ENCODE data around the gene THAP2.

Gene THAP2

GRCh38 chr12:71642264-71642663 is 21.8 kb upstream of the THAP2 start:
- Histone ChIP-seq H3K9me3 (ENCODE audit: insufficient read depth, low read depth, low read length) (no peaks in the 10 kb centered on the region), H3K27me3 (ENCODE audit: insufficient read depth, low read length) (no peaks in the 10 kb centered on the region), H3K4me3 (ENCODE audit: low read length) (no peak overlapping the region), H3K4me1 (ENCODE audit: insufficient read depth, low read length) (no peaks in the 10 kb centered on the region), H3K27ac (ENCODE audit: low read depth, low read length) (no peak overlapping the region), H3K36me3 (ENCODE audit: insufficient read depth, low read length) (peaks cover 98% of the 10 kb centered on the region), H3K9ac (ENCODE audit: low read depth, low read length) (no peak overlapping the region)
- 97% methylated on average over 1 of the region's 2 CpGs for WGBS

- Histone ChIP-seq H3K9me3 (ENCODE audit: insufficient read depth, low read depth, low read length) (no peaks in the 10 kb centered on the region), H3K36me3 (ENCODE audit: insufficient read depth, low read length) (peaks cover 95% of the 10 kb centered on the region), H3K27ac (ENCODE audit: low read depth, low read length) (no peak overlapping the region), H3K4me1 (ENCODE audit: insufficient read depth, low read length) (no peaks in the 10 kb centered on the region), H3K4me3 (ENCODE audit: low read length) (no peak overlapping the region), H3K27me3 (ENCODE audit: insufficient read depth, low read length) (no peaks in the 10 kb centered on the region), H3K9ac (ENCODE audit: low read depth, low read length) (no peak overlapping the region)
- 97% methylated on average over 3 of the region's 3 CpGs for WGBS
Measured at GRCh38 chr12:71645268-71645667, 18.8 kb upstream of the THAP2 start.

GRCh38 chr12:71646512-71646911 is 17.6 kb upstream of the THAP2 start:
- 95% methylated on average over 3 of the region's 3 CpGs for WGBS
- peaks cover 94% of the 10 kb centered on the region for H3K36me3 ChIP-seq (ENCODE audit: insufficient read depth, low read length)
- H3K27ac ChIP-seq (ENCODE audit: low read depth, low read length): no peak overlapping the region
- no peak overlapping the region for H3K9ac ChIP-seq (ENCODE audit: low read depth, low read length)
- no peaks in the 10 kb centered on the region for H3K4me1 ChIP-seq (ENCODE audit: insufficient read depth, low read length)
- H3K27me3 ChIP-seq (ENCODE audit: insufficient read depth, low read length): no peaks in the 10 kb centered on the region
- no peaks in the 10 kb centered on the region for H3K9me3 ChIP-seq (ENCODE audit: insufficient read depth, low read depth, low read length)
- H3K4me3 ChIP-seq (ENCODE audit: low read length): no peak overlapping the region

GRCh38 chr12:71648537-71648936 is 15.6 kb upstream of the THAP2 start:
- Histone ChIP-seq H3K4me3 (ENCODE audit: low read length) (no peak overlapping the region), H3K9me3 (ENCODE audit: insufficient read depth, low read depth, low read length) (peaks cover 7% of the 10 kb centered on the region; the same call in 1 of the 2 replicates), H3K9ac (ENCODE audit: low read depth, low read length) (no peak overlapping the region), H3K27ac (ENCODE audit: low read depth, low read length) (no peak overlapping the region), H3K27me3 (ENCODE audit: insufficient read depth, low read length) (no peaks in the 10 kb centered on the region), H3K4me1 (ENCODE audit: insufficient read depth, low read length) (no peaks in the 10 kb centered on the region), H3K36me3 (ENCODE audit: insufficient read depth, low read length) (peaks cover 93% of the 10 kb centered on the region)
- 94% methylated on average over 4 of the region's 4 CpGs for WGBS

DNA sequence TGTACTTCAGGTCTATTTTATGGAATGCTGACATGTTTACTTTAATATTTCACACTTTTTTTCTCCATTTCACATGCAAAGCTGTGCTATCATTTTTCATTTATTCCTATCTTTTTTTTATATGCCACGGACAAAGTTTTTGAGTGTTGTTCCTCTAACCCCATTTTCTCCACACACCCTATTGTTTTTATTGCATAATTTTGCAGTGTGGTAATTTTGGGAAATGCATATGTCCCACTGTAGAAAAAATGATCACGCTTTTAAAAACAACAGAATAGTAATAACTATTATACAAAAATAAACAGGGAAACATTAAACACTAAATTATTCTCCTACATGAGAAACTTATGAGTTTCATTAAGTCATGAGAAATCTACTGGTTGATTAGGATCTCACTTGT is 14.7 kb upstream of the THAP2 start:
- Histone ChIP-seq H3K36me3 (ENCODE audit: insufficient read depth, low read length) (peaks cover 93% of the 10 kb centered on the region), H3K9ac (ENCODE audit: low read depth, low read length) (no peak overlapping the region), H3K4me3 (ENCODE audit: low read length) (no peak overlapping the region), H3K4me1 (ENCODE audit: insufficient read depth, low read length) (no peaks in the 10 kb centered on the region), H3K9me3 (ENCODE audit: insufficient read depth, low read depth, low read length) (peaks cover 15% of the 10 kb centered on the region; the same call in 1 of the 2 replicates), H3K27me3 (ENCODE audit: insufficient read depth, low read length) (no peaks in the 10 kb centered on the region), H3K27ac (ENCODE audit: low read depth, low read length) (no peak overlapping the region)
- 100% methylated on average over 1 of the region's 2 CpGs for WGBS

DNA sequence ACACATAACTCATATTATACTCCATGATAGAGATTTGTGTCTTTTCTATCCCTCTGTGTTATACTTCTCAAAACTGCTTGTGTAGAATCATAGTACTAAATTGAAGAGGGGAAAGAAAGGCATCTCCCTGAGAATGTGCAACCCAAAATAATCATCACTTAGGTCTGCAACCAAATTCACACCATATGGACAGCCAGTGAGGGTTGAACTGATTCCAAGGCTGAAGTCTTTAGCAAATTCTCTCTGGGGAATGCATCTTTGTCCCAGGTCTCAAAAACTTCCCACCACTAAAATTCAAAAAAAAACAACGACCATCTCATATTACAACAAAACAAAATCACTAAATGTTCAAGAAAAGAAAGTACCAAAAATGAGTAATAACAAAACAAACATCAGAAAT is 11.4 kb upstream of the THAP2 start:
- no peak overlapping the region for H3K9ac ChIP-seq (ENCODE audit: low read depth, low read length)
- WGBS: 87% methylated on average over 1 of the region's 1 CpG
- H3K36me3 ChIP-seq (ENCODE audit: insufficient read depth, low read length): peaks cover 93% of the 10 kb centered on the region
- H3K9me3 ChIP-seq (ENCODE audit: insufficient read depth, low read depth, low read length): peaks cover 19% of the 10 kb centered on the region; the same call in 1 of the 2 replicates
- H3K4me1 ChIP-seq (ENCODE audit: insufficient read depth, low read length): no peaks in the 10 kb centered on the region
- H3K4me3 ChIP-seq (ENCODE audit: low read length): no peak overlapping the region
- no peak overlapping the region for H3K27ac ChIP-seq (ENCODE audit: low read depth, low read length)
- H3K27me3 ChIP-seq (ENCODE audit: insufficient read depth, low read length): no peaks in the 10 kb centered on the region

DNA sequence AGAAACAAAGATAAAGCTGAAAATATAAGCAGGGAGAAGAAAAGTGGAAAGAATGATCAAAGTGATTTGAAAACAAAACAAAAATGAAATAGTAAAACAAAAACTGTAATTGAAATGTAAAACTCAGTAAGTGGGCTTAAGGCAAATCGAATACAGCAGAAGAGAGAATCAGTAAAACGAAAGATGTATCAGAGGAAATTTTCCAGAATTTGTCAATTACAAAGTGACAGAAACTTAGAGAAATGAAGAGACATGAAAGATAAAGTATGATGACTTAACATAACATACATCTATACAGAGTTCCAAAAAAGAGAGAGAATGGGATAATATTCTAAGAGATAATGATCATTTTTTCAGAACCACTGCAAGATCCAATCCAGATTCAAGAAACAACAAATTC is 11.0 kb upstream of the THAP2 start:
- no peaks in the 10 kb centered on the region for H3K27me3 ChIP-seq (ENCODE audit: insufficient read depth, low read length)
- H3K4me1 ChIP-seq (ENCODE audit: insufficient read depth, low read length): no peaks in the 10 kb centered on the region
- WGBS: 96% methylated on average over 2 of the region's 2 CpGs
- H3K4me3 ChIP-seq (ENCODE audit: low read length): no peak overlapping the region
- H3K27ac ChIP-seq (ENCODE audit: low read depth, low read length): no peak overlapping the region
- no peak overlapping the region for H3K9ac ChIP-seq (ENCODE audit: low read depth, low read length)
- peaks cover 93% of the 10 kb centered on the region for H3K36me3 ChIP-seq (ENCODE audit: insufficient read depth, low read length)
- peaks cover 19% of the 10 kb centered on the region; the same call in 1 of the 2 replicates for H3K9me3 ChIP-seq (ENCODE audit: insufficient read depth, low read depth, low read length)

GRCh38 chr12:71654200-71654599 is 9.9 kb upstream of the THAP2 start:
- Histone ChIP-seq H3K27me3 (ENCODE audit: insufficient read depth, low read length) (no peaks in the 10 kb centered on the region), H3K4me3 (ENCODE audit: low read length) (no peak overlapping the region), H3K4me1 (ENCODE audit: insufficient read depth, low read length) (no peaks in the 10 kb centered on the region), H3K9me3 (ENCODE audit: insufficient read depth, low read depth, low read length) (peaks cover 19% of the 10 kb centered on the region; the same call in 1 of the 2 replicates), H3K27ac (ENCODE audit: low read depth, low read length) (no peak overlapping the region), H3K9ac (ENCODE audit: low read depth, low read length) (no peak overlapping the region), H3K36me3 (ENCODE audit: insufficient read depth, low read length) (peaks cover 96% of the 10 kb centered on the region)
- 82% methylated on average over 2 of the region's 3 CpGs for WGBS

GRCh38 chr12:71655495-71655894 is 8.6 kb upstream of the THAP2 start:
- H3K4me3 ChIP-seq (ENCODE audit: low read length): no peak overlapping the region

DNA sequence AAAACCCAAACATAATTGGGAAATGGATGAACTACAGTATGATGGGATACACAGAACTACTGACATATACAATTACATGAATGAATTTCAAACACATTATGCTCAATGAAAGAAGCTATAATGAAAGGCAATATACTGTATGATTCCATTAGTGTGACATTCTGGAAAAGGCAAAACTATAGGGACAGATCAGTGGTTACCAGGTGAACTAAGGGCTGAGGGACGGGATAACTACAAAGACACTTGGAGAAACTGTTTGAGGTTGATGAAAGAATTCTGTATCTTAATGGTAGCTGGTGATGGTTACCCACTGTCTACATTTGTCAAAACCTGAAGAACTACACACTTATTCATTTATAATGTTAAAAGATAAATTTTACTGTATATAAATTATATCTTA is 8.2 kb upstream of the THAP2 start:
- H3K4me3 ChIP-seq (ENCODE audit: low read length): no peak overlapping the region
- H3K27me3 ChIP-seq (ENCODE audit: insufficient read depth, low read length): no peaks in the 10 kb centered on the region
- 80% methylated on average over 1 of the region's 1 CpG for WGBS
- no peak overlapping the region for H3K27ac ChIP-seq (ENCODE audit: low read depth, low read length)
- H3K9ac ChIP-seq (ENCODE audit: low read depth, low read length): no peak overlapping the region
- no peaks in the 10 kb centered on the region for H3K4me1 ChIP-seq (ENCODE audit: insufficient read depth, low read length)
- H3K36me3 ChIP-seq (ENCODE audit: insufficient read depth, low read length): peaks cover 94% of the 10 kb centered on the region
- peaks cover 19% of the 10 kb centered on the region; the same call in 1 of the 2 replicates for H3K9me3 ChIP-seq (ENCODE audit: insufficient read depth, low read depth, low read length)

More at GRCh38 chr12:71655495-71655894, 8.6 kb upstream of the THAP2 start:
- WGBS: 100% methylated on average over 1 of the region's 1 CpG
- H3K27me3 ChIP-seq (ENCODE audit: insufficient read depth, low read length): no peaks in the 10 kb centered on the region
- H3K36me3 ChIP-seq (ENCODE audit: insufficient read depth, low read length): peaks cover 97% of the 10 kb centered on the region
- peaks cover 19% of the 10 kb centered on the region; the same call in 1 of the 2 replicates for H3K9me3 ChIP-seq (ENCODE audit: insufficient read depth, low read depth, low read length)
- no peak overlapping the region for H3K9ac ChIP-seq (ENCODE audit: low read depth, low read length)
- no peaks in the 10 kb centered on the region for H3K4me1 ChIP-seq (ENCODE audit: insufficient read depth, low read length)
- no peak overlapping the region for H3K27ac ChIP-seq (ENCODE audit: low read depth, low read length)

DNA sequence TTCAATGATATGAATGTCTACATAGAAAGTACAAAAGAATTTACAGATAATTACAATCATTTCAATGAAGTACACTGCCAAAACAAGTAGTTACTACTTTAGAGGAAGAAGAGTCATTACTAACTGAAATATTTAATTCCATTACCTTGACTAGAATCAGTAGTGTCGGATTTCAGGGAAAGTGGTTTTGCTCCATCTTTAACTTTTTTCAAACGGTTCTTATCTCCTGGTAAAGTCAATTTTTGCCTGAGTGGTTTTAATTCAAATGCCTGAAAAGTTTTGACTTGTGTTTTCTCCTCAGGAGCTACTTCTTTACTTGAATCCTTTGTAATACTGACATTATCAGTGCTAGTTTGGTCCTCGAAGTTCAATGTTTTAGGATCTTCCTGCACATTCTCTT is 7.4 kb upstream of the THAP2 start:
- Histone ChIP-seq H3K27me3 (ENCODE audit: insufficient read depth, low read length) (no peaks in the 10 kb centered on the region), H3K4me3 (ENCODE audit: low read length) (no peak overlapping the region), H3K4me1 (ENCODE audit: insufficient read depth, low read length) (peaks cover 3% of the 10 kb centered on the region; the same call in 1 of the 2 replicates), H3K9me3 (ENCODE audit: insufficient read depth, low read depth, low read length) (peaks cover 19% of the 10 kb centered on the region; the same call in 1 of the 2 replicates), H3K36me3 (ENCODE audit: insufficient read depth, low read length) (peaks cover 88% of the 10 kb centered on the region), H3K9ac (ENCODE audit: low read depth, low read length) (no peak overlapping the region), H3K27ac (ENCODE audit: low read depth, low read length) (no peak overlapping the region)
- 98% methylated on average over 3 of the region's 3 CpGs for WGBS

- peaks cover 16% of the 10 kb centered on the region for H3K4me1 ChIP-seq (ENCODE audit: insufficient read depth, low read length)
- no peak overlapping the region for H3K27ac ChIP-seq (ENCODE audit: low read depth, low read length)
- H3K9ac ChIP-seq (ENCODE audit: low read depth, low read length): peak overlapping the region; percentile 94
- peaks cover 36% of the 10 kb centered on the region for H3K36me3 ChIP-seq (ENCODE audit: insufficient read depth, low read length)
- H3K27me3 ChIP-seq (ENCODE audit: insufficient read depth, low read length): no peaks in the 10 kb centered on the region
- no peaks in the 10 kb centered on the region for H3K9me3 ChIP-seq (ENCODE audit: insufficient read depth, low read depth, low read length)
- H3K4me3 ChIP-seq (ENCODE audit: low read length): peak overlapping the region; percentile 83
- WGBS: 18% methylated on average over 6 of the region's 8 CpGs
Measured at GRCh38 chr12:71661977-71662530, 2.0 kb upstream of the THAP2 start.

Measured in HUES64 (cell line).